Activated CD8-positive, alpha-beta memory T cell treated with anti-CD3 and anti-CD28 coated beads, Interleukin-2, amount 50 U/mL, for 1 hour (primary cell): Measurements from ENCODE around the gene SEMA3E.
"Not testable (repeated sequence)": the region's sequence is repeated elsewhere in the genome, so short reads cannot be mapped to it uniquely, and the experiment has no call there.

Source experiments
- DNase-seq: peaks from one replicate; pipeline ENCODE4 v3.0.0-alpha.2; 2020; ENCODE audit errors: extremely low read depth

SEMA3E gene

DNA sequence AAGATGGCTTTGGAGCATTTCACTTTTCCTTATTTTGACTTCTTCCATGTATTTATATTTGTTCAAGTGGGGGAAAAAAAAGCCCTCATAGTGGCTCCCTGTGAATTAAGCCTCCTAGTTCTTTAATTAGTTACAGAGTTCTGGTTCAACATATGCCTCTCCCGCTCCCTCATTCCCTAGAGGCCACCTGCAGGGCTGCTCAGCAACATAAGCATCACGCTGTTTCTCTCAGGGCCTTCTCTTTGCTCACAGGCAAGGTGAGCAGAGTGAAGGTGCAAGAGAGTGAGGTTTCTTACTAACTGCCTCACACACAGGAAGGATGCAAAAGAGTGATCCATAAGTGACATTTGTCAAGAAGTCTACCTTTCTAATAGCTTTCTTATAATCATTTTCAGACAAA is 196.7 kb downstream of the SEMA3E start:
- DNase-seq, result no peak

DNA sequence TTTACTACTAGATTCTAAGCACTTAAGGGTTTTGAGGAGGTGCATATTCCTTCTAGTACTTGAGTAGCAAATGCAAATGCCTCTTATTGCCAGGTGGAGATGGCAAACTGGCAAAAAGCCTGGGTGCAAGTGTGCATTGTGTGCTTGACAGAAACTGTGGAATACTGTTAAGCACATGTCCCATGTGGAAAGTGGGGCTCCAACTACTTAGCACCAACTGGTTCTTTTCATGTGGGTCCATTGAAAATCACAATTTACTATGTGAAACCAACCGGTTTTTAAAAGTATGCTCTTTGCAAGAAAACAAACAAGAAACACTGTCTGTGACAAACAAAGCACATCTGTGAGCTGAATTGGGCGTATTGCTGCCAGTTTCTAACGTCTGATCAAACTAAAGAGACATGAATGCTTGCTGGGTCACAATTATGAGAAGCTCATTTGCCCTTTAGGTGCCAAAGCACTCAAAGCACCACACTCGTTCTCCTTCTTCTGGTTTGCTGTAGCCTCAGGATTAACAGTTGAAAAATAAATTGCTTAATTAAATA is 197.4 kb downstream of the SEMA3E start:
- no peak for DNase-seq

DNA sequence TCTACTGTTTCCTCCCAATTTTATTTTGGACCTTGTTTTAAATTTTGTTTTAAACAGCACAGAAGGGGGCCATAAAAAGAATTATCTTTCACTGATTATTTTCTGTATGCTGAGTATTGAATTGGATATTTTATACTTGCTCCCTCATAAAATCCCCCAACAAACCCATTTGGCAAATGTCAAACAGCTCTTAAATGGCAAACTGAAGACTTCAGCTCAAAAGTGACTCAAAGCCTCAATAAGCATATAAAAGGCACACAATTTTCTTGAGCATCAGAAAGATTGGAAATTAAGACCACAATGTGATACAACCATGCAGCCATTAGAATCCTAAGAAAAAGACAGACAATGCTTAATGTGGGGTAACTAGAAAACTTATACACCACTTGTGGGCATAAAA is 199.2 kb downstream of the SEMA3E start:
- no peak for DNase-seq

DNA sequence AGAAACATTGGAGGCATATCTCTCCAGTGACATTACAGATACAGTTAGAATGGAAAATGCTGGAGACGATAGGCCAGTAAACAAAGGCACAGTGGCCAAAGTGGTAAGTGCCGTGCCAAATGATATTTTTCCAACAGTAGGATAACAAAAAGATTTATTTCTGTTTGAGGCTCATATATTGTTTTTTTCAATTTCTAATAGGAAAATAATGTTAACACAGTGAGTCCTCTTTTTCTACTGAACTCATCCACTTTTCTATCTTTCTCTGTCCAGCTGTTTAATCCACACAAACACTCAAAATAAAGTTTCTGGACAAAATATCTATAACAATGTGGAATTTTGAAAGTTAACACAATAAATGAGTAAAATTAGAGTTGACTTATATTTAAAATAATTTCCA is 201.3 kb downstream of the SEMA3E start:
- no peak for DNase-seq

DNA sequence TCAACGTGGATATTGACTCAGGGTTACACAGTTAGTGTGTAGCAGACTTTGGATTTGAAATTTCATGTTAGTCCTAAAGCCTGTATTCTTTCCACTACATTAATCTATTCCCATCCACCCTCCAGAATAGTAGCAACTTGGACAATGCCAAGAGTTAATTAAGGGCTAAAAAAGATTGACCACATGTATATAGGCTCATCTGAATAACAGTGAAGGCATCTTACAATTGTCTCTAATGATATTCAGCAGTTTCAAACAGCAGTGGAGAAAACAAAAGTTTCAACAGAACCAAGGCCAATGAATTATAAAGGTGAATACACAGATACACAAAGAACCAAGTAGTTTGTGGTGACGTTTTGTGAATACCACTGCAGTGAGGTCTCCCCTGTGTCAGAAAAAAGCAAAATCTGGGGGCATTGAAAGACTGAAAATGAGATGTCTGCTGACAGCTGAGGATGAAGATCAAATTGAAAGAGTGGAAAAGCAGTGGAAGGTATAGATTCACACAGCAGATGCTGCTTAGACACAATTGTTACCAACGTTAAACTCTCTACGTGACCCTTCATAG is 202.8 kb downstream of the SEMA3E start:
- no peak for DNase-seq

DNA sequence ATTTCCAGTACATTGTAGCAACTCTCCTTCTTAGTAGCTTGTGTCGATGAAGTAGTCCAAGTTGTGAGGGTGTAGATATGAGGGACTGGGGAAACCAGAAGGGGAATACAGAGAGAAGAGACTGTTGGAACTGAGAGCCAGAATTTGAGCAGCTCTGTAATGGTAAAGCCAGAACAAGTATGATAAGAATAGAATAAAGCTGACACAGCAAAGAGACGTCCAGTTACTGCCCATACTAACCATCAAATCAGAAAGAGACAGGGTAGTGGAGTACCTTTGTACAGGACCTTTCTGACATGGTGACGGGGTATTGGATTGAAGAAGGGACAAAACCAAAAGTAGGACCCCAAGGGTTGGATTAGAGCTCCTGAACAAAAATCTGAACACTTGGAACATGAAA is 206.0 kb downstream of the SEMA3E start:
- DNase-seq, result no peak

DNA sequence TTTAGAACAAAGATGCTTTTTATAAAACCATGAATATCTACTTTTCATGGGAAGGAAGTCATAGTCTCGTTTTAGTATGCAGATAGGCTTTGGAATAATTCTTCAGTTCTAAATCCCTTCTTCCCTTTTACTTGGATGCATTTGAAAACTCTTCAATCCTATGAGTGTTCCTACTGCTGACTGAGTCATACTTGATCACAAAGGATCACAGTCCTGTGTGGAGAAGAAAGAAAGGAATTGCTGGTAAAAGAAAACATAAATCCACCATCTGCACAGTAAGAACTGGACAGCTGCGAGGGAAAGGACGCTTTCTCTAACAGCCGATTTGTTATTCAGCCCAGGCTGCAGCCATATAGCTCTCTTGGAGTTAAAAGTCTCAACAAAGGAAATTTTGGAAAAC is 209.9 kb downstream of the SEMA3E start:
- no peak for DNase-seq

DNA sequence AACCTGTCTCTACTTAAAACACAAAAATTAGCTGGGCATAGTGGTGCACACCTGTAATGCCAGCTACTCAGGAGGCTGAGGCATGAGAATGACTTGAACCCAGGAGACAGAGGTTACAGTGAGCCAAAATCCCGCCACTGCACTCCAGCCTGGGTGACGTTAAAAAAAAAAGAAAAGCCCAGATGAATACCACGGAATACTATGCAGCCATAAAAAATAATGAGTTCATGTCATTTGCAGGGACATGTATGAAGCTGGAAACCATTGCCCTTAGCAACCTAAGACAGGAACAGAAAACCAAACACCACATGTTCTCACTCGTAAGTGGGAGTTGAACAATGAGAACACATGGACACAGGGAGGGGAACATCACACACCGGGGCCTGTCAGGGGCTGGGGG is 218.7 kb downstream of the SEMA3E start:
- not testable (repeated sequence) for DNase-seq

DNA sequence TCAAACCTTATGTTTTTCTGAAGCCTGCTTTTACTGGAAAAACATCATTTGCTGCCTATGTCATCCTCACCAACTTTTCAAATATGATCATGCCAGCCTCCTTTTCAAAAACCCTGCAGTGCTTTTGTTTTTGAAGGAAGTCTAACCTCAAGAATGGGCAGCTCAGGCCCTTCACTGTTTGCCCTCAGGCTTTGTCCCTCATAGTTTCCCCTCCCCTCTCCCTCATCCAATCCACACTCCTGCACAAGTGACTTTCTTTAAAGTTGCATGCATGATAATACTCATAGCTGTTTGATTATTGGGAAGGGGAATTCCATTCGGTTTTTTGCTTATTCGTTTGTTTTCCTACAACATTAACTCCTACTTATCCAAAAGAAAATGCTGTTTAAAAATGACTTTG is 219.4 kb downstream of the SEMA3E start:
- no peak for DNase-seq

DNA sequence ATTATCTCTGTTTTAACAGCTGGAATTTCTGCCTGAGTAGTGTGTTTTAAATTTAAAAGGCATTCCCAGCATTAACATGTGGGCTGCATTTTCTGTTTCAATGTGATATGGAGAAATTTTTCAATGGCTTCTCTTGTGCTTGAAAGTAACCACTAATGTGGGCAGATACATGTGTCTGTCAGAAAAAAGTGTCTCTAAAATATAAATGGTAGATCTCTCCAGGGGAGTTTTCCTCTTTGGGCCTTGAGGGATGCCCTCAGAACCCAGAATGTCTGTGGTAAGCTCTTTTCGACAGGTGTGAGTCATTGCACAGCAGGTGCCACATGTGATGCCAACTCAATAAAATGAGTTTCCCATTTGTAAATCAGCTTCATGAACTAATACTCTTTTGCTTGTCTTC is 221.1 kb downstream of the SEMA3E start:
- DNase-seq, result no peak

DNA sequence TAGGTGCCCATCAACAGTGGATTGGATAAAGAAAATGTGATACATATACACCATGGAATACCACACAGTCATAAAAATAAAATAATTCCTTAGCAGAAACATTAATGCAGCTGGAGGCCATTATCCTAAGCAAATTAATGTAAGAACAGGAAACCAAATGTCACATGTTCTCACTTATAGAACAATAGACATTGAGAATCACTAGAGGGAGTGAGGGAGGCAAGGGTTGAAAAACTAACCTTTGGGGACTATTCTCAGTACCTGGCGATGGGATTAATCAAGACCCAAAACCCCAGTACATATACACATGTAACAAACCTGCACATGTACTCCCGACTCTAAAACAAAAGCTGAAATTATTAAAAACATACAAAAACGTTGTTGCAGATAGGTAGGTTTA is 222.6 kb downstream of the SEMA3E start:
- no peak for DNase-seq

DNA sequence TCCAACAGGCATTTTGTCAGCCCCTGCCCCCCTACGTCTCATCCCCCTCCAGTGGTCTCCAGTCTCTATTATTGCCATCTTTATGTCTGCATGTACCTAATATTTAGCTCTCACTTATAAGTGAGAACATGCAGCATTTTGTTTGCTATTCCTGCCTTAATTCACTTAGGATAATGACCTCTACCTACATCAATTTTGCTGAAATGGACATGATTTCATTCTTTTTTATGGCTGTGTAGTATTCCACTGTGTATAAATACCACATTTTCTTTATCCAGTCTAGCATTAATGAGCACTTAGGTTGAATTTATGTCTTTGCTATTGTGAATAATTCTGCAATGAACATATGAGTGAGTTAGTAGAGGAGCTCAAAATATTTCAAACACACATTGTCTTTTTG is 229.9 kb downstream of the SEMA3E start:
- DNase-seq, result no peak

DNA sequence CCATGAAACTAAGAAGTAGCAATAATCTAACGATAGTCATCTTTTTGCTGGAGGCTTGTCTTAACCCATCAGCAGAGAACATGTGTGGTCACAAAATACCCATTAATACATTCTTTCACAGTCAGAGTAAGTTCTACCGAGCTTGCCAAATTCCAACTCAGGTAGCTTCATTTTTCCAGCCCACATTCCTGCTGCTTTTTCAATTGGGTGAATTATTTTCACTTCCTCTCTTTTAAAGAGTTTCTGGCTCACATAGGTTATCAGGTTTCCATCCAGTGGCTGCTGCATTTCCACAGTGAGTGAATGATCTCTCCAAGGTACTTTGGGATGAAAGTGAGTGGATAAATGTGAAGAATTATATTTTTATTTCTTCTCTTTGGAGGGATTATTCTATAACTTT is 233.1 kb downstream of the SEMA3E start:
- DNase-seq, result no peak

DNA sequence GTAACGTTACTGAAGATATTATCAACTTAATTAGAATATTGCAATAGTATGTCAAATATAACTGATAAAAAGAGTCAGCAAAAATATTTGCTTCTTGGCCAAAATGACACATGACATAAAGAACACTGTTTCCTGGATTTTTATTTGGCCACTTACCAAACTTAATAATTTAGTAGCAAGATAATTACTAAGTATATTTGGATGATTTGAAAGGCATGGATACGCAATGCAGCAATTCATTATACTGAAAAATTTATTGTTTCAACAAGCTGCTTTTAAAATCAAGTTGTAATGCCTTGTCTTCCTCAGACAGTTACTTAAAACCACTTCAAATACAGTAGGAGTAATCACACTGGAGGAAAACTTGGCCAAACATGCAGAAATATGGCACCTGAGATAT is 234.0 kb downstream of the SEMA3E start:
- no peak for DNase-seq

DNA sequence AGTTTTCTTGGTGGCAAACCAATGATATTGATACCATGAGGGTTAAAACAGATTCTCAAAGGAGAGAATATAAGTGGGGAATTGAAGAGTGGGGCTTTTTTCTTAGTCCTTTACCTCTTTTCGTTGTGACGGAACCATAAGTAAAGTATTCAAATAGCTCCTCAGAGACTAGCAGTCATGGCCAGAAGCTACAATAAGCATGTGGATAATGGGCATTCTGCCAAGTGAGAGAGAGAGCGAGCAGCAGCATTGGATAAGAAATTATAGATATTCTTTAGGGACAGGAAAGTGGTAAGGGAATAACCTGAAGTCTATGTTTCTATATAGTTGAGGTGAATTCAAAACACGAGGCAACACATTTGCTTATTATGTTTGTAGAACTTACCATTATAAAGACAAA is 235.1 kb downstream of the SEMA3E start:
- no peak for DNase-seq

DNA sequence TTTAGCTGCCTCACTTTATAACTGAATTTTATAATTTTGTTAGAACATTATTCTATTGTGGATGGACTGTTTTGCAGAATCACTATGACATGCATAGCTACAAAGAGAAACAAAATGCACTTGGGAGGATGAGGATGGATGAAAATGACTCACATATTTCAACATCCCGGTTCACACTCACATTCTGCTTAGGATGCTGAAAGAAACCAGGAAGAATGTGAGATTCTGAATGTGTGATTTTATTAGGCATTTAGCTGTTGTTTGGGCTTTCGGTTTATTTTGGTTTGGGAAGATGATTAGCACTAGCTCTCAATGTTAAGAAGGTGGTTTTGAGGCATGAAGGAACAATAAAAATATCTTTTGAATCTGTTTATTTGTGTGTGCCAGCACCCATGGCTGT is 235.5 kb downstream of the SEMA3E start:
- no peak for DNase-seq

DNA sequence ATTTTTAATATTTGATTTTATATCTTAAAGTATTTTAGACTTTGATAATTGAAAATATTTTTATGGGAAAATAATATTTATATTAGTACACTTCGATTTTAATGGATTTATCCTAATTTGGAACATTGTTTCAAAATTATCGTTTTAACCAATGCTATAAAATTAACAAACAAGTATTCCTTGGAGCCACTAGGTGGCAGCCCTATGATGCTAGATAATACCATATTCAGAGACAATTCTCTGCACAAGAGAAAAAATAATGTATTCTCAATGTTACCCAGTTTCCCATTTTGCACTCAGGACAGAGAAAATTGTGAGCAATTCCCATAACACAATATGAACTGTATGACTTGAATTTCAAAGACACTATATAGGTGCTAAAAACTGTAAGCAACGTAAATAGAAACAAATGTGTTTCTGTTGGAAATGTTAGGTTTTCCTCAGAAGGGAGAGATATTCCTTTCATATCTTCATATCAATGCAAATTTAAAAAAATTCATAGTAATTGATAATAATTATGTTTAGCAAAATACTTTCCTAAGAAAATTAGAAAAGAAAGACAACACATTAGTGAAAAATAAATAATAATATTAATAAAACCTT is 237.8 kb downstream of the SEMA3E start:
- no peak for DNase-seq

DNA sequence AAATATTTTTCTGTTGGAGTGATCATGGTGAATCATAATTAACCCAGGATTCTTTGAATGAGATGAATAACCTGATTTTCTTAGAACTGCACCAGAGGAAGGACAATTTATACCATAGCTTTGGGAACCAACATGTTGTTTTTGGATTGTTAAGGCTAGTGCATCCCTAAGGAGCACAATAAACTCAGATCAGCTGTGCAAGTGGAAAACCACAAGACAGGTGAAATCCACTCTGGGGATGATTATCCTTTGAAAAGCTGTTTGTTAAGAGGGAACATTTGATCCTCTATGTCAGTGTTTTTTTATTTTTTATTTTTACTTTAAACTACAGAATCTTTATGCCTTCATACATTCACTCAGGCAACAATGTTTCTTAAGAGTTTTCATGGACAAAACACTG is 254.2 kb downstream of the SEMA3E start:
- no peak for DNase-seq

DNA sequence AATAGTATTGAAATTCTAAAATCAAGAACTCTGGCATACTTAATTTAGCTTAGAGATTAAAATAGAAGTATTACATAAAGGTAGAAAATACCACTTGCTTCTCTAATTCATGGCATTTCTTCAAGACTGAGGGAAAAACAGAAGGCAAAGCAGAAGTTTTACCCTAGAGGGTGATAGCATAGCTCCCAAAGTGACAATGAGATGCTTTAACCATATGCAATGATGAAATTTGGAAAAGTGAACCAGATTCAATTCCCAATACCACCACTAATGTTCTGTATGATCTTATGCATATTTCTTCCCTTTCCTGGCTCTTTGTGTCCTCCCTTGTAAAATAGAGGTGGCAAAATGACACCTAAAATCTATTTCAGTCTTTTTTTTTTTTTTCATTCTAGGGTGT is 260.5 kb downstream of the SEMA3E start:
- no peak for DNase-seq

DNA sequence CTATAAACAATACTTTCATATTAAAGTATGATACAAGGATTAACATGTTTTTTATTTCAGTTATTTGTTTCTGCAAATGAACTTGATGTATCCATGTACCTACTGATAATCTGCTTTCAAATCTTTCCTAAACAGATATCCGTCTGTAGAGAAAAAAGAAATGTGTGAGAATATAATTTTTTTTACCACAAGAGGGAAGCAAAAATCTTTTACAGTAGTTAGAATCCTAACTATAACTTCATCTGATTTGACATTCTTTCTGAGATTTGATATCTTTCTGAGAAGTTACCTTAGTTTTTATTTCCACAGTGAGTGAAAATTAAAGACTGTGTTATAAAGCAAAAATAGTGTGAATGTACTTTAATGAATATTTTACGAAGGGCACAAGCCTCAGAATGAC is 282.3 kb downstream of the SEMA3E start:
- no peak for DNase-seq

DNA sequence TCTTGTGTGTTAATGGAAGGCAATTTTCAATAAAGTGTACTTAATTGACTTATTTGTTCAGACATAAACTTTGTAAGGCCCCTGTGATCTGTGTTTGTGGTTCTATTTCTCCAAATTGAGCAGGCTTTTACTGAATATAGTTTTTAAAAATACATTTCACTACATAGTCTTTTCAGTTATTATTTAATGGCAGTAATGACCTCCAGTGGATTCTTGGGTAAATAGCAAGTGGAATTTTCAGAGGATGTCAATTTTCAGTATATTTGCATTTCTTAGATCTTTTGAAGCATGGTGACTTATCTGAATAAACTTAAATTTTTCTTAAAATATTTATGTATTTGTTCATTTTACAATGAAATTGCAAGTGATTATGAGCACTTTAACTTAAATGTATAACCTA is 283.2 kb downstream of the SEMA3E start:
- no peak for DNase-seq

DNA sequence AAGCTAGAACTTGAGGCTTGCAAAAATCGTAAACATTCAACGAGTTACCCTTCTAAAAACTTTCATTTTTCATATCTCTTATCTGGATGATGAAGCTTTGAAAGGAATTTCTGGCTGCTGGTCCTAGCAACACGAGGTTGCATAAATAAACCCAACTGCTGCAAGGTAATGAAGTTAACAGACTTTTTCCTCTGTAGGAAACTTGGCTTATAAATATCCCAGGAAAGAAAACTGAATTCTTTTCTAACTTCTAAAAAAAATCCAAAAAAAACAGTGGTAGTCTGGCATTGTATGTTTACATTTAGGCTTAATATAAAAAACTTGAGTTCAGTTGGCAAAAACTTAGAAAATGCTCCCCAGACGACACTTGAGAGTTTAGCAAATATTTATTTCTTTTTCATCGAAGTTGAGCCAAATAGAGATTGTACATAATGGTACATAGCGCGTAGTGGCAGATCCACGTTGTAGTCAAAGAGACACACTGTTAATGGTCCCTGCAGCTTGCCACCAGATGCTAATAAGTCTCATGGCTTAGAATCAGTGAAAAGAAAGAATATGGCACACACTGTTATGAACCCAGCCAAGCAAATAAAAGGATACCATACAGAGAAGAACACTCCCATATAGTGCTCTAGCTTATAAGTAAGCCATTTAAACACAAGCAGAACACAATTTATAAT is 285.9 kb downstream of the SEMA3E start:
- DNase-seq, result no peak

DNA sequence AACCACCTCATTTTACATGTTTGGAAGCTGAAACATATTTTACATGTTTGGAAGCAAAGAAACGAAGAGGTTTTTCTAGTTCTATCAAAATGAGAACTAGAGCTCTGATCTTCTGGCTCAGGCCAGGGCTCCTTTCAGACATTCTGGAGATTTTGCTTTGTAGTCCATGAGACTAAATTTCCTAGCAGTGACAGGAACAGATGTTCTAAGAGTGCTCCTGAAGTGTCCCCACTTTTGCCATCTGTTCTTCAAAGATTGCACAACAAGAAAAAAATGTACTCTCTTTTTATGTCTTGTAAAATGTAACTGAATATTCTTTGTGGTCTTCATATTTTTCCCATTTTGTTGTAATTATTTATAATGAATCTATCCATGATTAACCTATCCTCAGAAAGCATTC is 289.8 kb downstream of the SEMA3E start:
- no peak for DNase-seq
